ENCODE measurements around the gene KCNIP4. TPM values are rescaled to one million over a fixed set of nuclear protein-coding genes. Genes with fewer than 3 reads are reported as not detected.

KCNIP4 gene
- total RNA-seq, 1 experiment from 2014 or later = not detected

DNA sequence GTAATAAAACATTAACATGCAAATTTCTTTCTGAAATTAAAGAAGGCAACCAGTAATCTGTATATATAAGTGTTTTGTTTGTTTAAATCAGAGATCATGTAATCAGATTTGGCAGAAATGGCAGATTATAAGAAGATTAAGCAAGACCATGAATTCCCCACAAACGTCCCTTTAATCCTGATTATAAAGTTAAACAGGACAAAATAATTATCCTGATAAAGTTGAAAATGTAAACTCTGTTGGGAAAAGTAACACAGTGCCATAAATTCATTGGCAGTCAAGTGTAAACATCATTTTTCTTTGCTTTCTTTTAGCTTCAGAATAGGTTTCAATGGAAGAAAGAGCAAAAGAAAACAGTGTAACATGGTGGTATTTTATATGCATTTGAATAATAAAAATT is 256.3 kb downstream of the KCNIP4 start:
- no TSS peak for BruUV-seq (replicated peaks)
- no peaks in the 10 kb centered on the region for H3K79me2 ChIP-seq (ENCODE audit: low read depth)
- no peaks in the 10 kb centered on the region for H3K9me3 ChIP-seq (ENCODE audit: insufficient read depth, low read depth)
- H3K9me2 ChIP-seq (ENCODE audit: insufficient read depth) = no peaks in the 10 kb centered on the region
- H3K27me3 ChIP-seq (ENCODE audit: insufficient read depth, low read depth) = no peaks in the 10 kb centered on the region
- H3K4me3 ChIP-seq = no peak overlapping the region
- no peaks in the 10 kb centered on the region for H3K4me1 ChIP-seq (replicated peaks; ENCODE audit: insufficient read depth)
- TF ChIP-seq, protein P1, sequence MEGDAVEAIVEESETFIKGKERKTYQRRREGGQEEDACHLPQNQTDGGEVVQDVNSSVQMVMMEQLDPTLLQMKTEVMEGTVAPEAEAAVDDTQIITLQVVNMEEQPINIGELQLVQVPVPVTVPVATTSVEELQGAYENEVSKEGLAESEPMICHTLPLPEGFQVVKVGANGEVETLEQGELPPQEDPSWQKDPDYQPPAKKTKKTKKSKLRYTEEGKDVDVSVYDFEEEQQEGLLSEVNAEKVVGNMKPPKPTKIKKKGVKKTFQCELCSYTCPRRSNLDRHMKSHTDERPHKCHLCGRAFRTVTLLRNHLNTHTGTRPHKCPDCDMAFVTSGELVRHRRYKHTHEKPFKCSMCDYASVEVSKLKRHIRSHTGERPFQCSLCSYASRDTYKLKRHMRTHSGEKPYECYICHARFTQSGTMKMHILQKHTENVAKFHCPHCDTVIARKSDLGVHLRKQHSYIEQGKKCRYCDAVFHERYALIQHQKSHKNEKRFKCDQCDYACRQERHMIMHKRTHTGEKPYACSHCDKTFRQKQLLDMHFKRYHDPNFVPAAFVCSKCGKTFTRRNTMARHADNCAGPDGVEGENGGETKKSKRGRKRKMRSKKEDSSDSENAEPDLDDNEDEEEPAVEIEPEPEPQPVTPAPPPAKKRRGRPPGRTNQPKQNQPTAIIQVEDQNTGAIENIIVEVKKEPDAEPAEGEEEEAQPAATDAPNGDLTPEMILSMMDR (conservative IDR thresholded peaks at IDR 0.05) = no peak
- no peak for DNase-seq
- no peaks in the 10 kb centered on the region for H3K36me3 ChIP-seq (ENCODE audit: low read depth)
- H3K4me2 ChIP-seq = no peak overlapping the region
- CTCF ChIA-PET = no interaction called here
- intact Hi-C loops (cut with micrococcal nuclease; ENCODE audit: unreplicated experiment) = no loop called here
- POLR2A ChIA-PET (ENCODE audit: unreplicated experiment) = no interaction called here
- H3F3A ChIP-seq (ENCODE audit: insufficient read depth, low read depth) = no peaks in the 10 kb centered on the region
- H4K20me1 ChIP-seq (ENCODE audit: insufficient read depth) = no peaks in the 10 kb centered on the region
- H3K27ac ChIP-seq = no peak overlapping the region
- no peak overlapping the region for H2AFZ ChIP-seq

DNA sequence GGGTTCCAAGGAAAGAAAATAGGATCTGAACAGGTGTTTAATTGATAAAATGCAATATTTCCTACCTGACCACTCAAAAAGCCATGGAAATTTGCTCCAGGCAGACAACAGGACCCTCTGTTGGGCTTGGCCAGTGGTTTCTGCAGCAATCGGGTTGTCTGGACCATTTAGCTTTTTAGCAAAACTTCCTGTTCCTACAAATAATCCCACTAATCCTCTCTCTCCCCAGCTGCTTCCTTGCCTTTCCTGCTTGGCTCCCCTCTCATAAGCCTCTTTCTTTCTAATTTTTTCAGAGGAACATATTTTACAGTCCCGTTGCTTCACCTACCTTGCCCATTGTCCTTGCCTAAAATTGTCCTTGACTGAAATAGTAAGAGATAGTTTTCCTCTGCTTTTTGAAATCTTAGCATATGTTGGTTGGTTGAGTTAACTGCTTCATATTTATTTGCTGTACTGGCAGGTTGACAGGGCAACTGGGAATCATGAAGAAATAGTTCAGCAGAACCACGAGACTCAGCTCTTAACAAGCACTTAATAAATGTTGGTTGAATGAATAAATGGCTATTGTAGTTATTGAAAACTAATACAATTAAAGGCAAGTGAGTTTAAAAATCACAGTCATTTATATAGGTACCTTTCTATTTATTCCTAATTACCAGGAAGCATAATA is 259.8 kb downstream of the KCNIP4 start:
- ChIA-PET POLR2A (ENCODE audit: unreplicated experiment) (no interaction called here), CTCF (no interaction called here)
- H3K4me2 ChIP-seq = no peak overlapping the region
- H4K20me1 ChIP-seq (ENCODE audit: insufficient read depth) = no peaks in the 10 kb centered on the region
- no peaks in the 10 kb centered on the region for H3K36me3 ChIP-seq (ENCODE audit: low read depth)
- H3K4me3 ChIP-seq = no peak overlapping the region
- H3K4me1 ChIP-seq (replicated peaks; ENCODE audit: insufficient read depth) = no peaks in the 10 kb centered on the region
- no peak overlapping the region for H2AFZ ChIP-seq
- DNase-seq = no peak
- no TSS peak for BruUV-seq (replicated peaks)
- no peaks in the 10 kb centered on the region for H3K9me3 ChIP-seq (ENCODE audit: insufficient read depth, low read depth)
- no peaks in the 10 kb centered on the region for H3K79me2 ChIP-seq (ENCODE audit: low read depth)
- intact Hi-C loops (cut with micrococcal nuclease; ENCODE audit: unreplicated experiment) = no loop called here
- H3K27me3 ChIP-seq (ENCODE audit: insufficient read depth, low read depth) = no peaks in the 10 kb centered on the region
- TF ChIP-seq, protein P1 (conservative IDR thresholded peaks at IDR 0.05) = no peak
- no peak for TF ChIP-seq EZH2 (IDR thresholded peaks at IDR 0.05; ENCODE audit: low read depth)
- no peaks in the 10 kb centered on the region for H3K9me2 ChIP-seq (ENCODE audit: insufficient read depth)
- no peaks in the 10 kb centered on the region for H3F3A ChIP-seq (ENCODE audit: insufficient read depth, low read depth)
- H3K27ac ChIP-seq = no peak overlapping the region

DNA sequence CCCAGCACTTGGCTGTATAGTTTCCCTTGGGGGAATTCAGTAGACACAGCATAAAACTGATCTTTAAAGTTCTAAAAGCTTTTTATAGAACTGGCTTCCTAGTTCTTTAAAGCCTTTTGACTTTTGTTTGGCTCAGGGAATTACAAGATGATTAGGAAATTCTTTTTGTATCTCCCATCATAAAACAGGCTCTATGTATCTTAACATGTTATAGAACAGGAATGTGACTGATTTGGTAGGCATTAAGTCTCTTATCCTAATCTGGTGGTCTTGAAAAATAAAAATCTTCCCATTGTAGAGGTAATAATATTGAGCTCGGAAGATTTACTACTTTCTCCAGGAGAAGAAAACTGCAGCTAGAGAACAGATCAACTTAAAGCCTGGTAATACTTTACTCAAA is 262.7 kb downstream of the KCNIP4 start:
- Histone ChIP-seq H3K27me3 (ENCODE audit: insufficient read depth, low read depth) (no peaks in the 10 kb centered on the region), H3K79me2 (ENCODE audit: low read depth) (no peaks in the 10 kb centered on the region), H3K9me2 (ENCODE audit: insufficient read depth) (no peaks in the 10 kb centered on the region), H4K20me1 (ENCODE audit: insufficient read depth) (no peaks in the 10 kb centered on the region), H3K27ac (no peak overlapping the region), H3K36me3 (ENCODE audit: low read depth) (no peaks in the 10 kb centered on the region), H3K4me3 (no peak overlapping the region), H3F3A (ENCODE audit: insufficient read depth, low read depth) (no peaks in the 10 kb centered on the region), H3K4me2 (no peak overlapping the region), H2AFZ (no peak overlapping the region), H3K4me1 (replicated peaks; ENCODE audit: insufficient read depth) (no peaks in the 10 kb centered on the region), H3K9me3 (ENCODE audit: insufficient read depth, low read depth) (no peaks in the 10 kb centered on the region)
- intact Hi-C loops (cut with micrococcal nuclease; ENCODE audit: unreplicated experiment) = no loop called here
- TF ChIP-seq EZH2 (IDR thresholded peaks at IDR 0.05; ENCODE audit: low read depth) = no peak
- TF ChIP-seq, protein P1 (conservative IDR thresholded peaks at IDR 0.05) = no peak
- BruUV-seq (replicated peaks) = no TSS peak
- no peak for DNase-seq
- ChIA-PET POLR2A (ENCODE audit: unreplicated experiment) (no interaction called here), CTCF (no interaction called here)
